ENCODE measurements around the gene TARS2. TPM values are rescaled to one million over a fixed set of nuclear protein-coding genes. Genes with fewer than 3 reads are reported as not detected.
A peak's percentile ranks its signal among the peaks of the same experiment; 100 is the strongest.

Gene TARS2
- total and polyA plus RNA-seq, 4 donors = 14.3 to 20.5 (median 14.8) TPM

DNA sequence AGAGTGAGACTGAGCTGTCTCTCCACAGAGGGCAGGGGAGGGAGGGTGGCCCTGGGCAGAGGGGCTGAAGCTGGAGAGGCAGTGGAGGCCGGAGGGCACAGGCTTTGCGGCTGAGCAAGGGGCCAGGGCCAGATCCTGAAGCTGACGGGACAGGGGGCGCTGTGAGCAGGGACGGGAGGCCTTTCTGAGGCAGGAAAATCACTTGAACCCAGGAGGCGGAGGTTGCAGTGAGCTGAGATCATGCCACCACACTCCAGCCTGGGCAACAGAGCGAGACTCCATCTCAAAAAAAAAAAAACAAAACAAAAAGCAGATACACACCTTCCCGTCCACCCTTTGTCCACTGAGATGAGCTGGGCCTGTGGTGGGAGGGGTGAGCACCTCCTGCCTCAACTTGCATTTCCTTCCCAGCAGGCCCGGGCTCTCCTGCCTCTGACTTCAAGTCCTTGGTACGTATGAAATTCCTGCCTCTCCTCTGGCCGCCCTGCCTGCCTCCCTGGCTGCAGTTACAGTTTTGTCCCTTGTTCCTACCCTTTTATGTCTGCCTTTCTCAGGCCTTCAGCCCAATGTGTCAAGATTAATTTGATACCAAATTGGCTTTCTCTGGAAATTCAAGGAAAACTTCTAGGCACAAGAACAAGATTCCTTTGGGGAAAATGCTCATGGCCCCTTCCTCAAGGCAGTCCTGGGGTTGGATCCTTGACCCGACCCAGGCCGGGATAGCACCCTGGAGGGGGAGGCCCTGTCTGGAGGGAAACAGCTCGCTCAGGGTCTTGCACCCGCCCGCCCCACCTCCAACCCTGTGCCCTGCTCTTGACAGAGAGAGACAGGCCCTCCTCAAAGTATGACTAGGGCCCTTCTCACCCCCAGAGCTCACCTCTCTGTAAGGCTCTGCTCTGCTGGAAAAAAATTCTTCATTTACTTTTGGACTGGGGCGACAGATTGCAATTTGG, 50.8 kb downstream of the TARS2 start:
- TF ChIP-seq, protein P1, sequence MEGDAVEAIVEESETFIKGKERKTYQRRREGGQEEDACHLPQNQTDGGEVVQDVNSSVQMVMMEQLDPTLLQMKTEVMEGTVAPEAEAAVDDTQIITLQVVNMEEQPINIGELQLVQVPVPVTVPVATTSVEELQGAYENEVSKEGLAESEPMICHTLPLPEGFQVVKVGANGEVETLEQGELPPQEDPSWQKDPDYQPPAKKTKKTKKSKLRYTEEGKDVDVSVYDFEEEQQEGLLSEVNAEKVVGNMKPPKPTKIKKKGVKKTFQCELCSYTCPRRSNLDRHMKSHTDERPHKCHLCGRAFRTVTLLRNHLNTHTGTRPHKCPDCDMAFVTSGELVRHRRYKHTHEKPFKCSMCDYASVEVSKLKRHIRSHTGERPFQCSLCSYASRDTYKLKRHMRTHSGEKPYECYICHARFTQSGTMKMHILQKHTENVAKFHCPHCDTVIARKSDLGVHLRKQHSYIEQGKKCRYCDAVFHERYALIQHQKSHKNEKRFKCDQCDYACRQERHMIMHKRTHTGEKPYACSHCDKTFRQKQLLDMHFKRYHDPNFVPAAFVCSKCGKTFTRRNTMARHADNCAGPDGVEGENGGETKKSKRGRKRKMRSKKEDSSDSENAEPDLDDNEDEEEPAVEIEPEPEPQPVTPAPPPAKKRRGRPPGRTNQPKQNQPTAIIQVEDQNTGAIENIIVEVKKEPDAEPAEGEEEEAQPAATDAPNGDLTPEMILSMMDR (IDR thresholded peaks at IDR 0.05; ENCODE audit: control extremely low read depth, extremely low read depth) = no peak
- 70 to 77% methylated on average over 17 of the region's 17 CpGs for WGBS, 2 donors
- ATAC-seq (ENCODE audit: insufficient read depth, low FRiP score) (no peak), DNase-seq (peak in 1 of 3 donors; percentile 53)
- H3K27ac ChIP-seq (ENCODE audit: low read depth in 1 of 2, low read length in 1 of 2) = peak overlapping the region in 1 of 2 donors; percentile 14
- no peaks in the 10 kb centered on the region for H3K27me3 ChIP-seq (ENCODE audit: control insufficient read depth in 3 of 3, insufficient read depth in 3 of 3, low read length in 2 of 3)
- no peaks in the 10 kb centered on the region for H3K9me3 ChIP-seq (ENCODE audit: control insufficient read depth in 4 of 4, insufficient read depth in 3 of 4, low read length in 3 of 4)
- H3K36me3 ChIP-seq (ENCODE audit: control insufficient read depth in 4 of 4, insufficient read depth in 4 of 4, low read length in 4 of 4) = no peaks in the 10 kb centered on the region
- H3K4me3 ChIP-seq = no peak overlapping the region
- no peak overlapping the region for H3K9ac ChIP-seq (ENCODE audit: insufficient read depth in 1 of 2, low read length in 2 of 2)
- H3K4me1 ChIP-seq (ENCODE audit: control insufficient read depth in 5 of 5, insufficient read depth in 5 of 5, low read length in 5 of 5) = peaks cover 0 to 6% (median 0%) of the 10 kb centered on the region in 5 donors

DNA sequence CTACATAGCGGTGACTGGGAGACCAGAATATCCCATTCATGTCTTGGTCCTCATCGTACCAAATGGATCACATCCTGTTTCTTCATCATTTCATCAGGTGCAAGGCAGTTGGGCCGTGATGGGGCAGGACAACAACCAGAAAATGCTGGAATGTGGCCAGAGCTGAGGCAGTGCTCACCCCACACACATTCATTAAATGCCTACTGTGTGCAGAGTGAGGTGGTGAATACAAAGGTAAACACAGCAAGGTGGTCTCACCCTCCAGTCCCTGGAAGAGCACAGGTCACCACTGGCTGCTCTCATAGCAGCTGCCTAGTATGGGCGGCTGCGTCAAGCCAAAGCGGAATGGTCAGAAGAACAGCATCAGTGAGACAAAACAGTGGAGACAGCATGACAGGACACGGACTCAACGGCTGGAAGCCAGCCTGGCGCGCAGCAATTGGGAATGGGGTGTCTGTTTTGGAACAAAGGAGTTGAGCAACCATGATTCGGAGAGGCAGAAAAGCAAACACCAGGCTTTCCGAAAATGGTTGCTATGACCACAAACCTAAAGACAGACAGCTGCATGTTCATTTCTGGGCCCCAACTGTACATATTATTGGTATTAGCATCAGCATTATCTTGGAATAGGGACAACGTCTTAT, 56.4 kb downstream of the TARS2 start:
- TF ChIP-seq, protein P1 (IDR thresholded peaks at IDR 0.05; ENCODE audit: control extremely low read depth, extremely low read depth) = no peak
- Histone ChIP-seq H3K36me3 (ENCODE audit: control insufficient read depth in 4 of 4, insufficient read depth in 4 of 4, low read length in 4 of 4) (no peaks in the 10 kb centered on the region), H3K27ac (ENCODE audit: low read depth in 1 of 2, low read length in 1 of 2) (no peak overlapping the region), H3K9ac (ENCODE audit: insufficient read depth in 1 of 2, low read length in 2 of 2) (peak overlapping the region in 1 of 2 donors; percentile 26), H3K4me3 (no peak overlapping the region), H3K4me1 (ENCODE audit: control insufficient read depth in 5 of 5, insufficient read depth in 5 of 5, low read length in 5 of 5) (peaks cover 0 to 14% (median 2%) of the 10 kb centered on the region in 5 donors), H3K27me3 (ENCODE audit: control insufficient read depth in 3 of 3, insufficient read depth in 3 of 3, low read length in 2 of 3) (no peaks in the 10 kb centered on the region), H3K9me3 (ENCODE audit: control insufficient read depth in 4 of 4, insufficient read depth in 3 of 4, low read length in 3 of 4) (no peaks in the 10 kb centered on the region)
- ATAC-seq (ENCODE audit: insufficient read depth, low FRiP score) (no peak), DNase-seq (peak; percentile 63 to 82 (median 79))
- WGBS, 2 donors = 70 to 82% methylated on average over 13 of the region's 13 CpGs

DNA sequence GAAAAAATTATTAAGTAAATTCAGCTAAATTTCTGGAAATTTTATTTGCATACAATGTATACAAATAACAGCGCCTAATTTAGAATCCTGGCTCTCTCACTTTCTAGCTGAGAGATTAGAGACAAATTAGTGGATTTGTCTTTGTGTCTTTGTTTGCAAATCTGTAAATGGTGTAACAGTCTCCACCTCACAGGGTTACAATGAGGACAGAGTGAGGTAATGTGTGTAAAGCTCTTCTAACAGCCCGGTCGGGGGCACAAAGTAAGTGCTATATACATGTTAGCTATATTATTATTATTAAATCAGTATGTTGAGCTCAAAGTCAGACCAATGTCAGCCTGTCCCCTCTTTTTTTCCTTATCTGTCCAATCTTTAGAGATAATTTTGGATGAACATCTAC, 57.0 kb downstream of the TARS2 start:
- Histone ChIP-seq H3K9ac (ENCODE audit: insufficient read depth in 1 of 2, low read length in 2 of 2) (peak overlapping the region in 1 of 2 donors; percentile 26), H3K4me1 (ENCODE audit: control insufficient read depth in 5 of 5, insufficient read depth in 5 of 5, low read length in 5 of 5) (peaks cover 0 to 14% (median 2%) of the 10 kb centered on the region in 5 donors), H3K27ac (ENCODE audit: low read depth in 1 of 2, low read length in 1 of 2) (no peak overlapping the region), H3K36me3 (ENCODE audit: control insufficient read depth in 4 of 4, insufficient read depth in 4 of 4, low read length in 4 of 4) (no peaks in the 10 kb centered on the region), H3K4me3 (no peak overlapping the region), H3K9me3 (ENCODE audit: control insufficient read depth in 4 of 4, insufficient read depth in 3 of 4, low read length in 3 of 4) (no peaks in the 10 kb centered on the region), H3K27me3 (ENCODE audit: control insufficient read depth in 3 of 3, insufficient read depth in 3 of 3, low read length in 2 of 3) (no peaks in the 10 kb centered on the region)
- WGBS, 2 donors = 53 to 78% methylated on average over 3 of the region's 3 CpGs
- DNase-seq (peak in 2 of 3 donors; percentile 47 to 53), ATAC-seq (ENCODE audit: insufficient read depth, low FRiP score) (no peak)
- TF ChIP-seq, protein P1 (IDR thresholded peaks at IDR 0.05; ENCODE audit: control extremely low read depth, extremely low read depth) = no peak

Measured in lung (tissue), 12 donors.